PFSK-1 (cell line): ENCODE results near the gene EVL.

Experiments
- FOXP2 ChIP-seq: optimal IDR thresholded peaks from 2 replicates; pipeline ENCODE3; 2011; ENCODE audit warnings: borderline replicate concordance, control low read depth, inconsistent platforms; ENCODE audit not compliant: insufficient read depth; ENCODE audit errors: extremely low read length, extremely low read depth
- TF ChIP-seq, protein P1 (sequence below), 2 experiments: IDR thresholded peaks; 2 replicates each; pipeline versions ENCODE4 v1.6.1 to v1.8.0; 2011 to 2012; ENCODE audit warnings: low read depth in 2 of 2, low read length in 2 of 2, control low read depth in 1 of 2, inconsistent platforms in 1 of 2, mild to moderate bottlenecking in 1 of 2, moderate library complexity in 1 of 2; ENCODE audit not compliant: insufficient read depth in 1 of 2

GRCh38 chr14:100121643-100122480 is 56.6 kb downstream of the EVL start:
- TF ChIP-seq, protein P1, sequence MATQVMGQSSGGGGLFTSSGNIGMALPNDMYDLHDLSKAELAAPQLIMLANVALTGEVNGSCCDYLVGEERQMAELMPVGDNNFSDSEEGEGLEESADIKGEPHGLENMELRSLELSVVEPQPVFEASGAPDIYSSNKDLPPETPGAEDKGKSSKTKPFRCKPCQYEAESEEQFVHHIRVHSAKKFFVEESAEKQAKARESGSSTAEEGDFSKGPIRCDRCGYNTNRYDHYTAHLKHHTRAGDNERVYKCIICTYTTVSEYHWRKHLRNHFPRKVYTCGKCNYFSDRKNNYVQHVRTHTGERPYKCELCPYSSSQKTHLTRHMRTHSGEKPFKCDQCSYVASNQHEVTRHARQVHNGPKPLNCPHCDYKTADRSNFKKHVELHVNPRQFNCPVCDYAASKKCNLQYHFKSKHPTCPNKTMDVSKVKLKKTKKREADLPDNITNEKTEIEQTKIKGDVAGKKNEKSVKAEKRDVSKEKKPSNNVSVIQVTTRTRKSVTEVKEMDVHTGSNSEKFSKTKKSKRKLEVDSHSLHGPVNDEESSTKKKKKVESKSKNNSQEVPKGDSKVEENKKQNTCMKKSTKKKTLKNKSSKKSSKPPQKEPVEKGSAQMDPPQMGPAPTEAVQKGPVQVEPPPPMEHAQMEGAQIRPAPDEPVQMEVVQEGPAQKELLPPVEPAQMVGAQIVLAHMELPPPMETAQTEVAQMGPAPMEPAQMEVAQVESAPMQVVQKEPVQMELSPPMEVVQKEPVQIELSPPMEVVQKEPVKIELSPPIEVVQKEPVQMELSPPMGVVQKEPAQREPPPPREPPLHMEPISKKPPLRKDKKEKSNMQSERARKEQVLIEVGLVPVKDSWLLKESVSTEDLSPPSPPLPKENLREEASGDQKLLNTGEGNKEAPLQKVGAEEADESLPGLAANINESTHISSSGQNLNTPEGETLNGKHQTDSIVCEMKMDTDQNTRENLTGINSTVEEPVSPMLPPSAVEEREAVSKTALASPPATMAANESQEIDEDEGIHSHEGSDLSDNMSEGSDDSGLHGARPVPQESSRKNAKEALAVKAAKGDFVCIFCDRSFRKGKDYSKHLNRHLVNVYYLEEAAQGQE (IDR thresholded peaks at IDR 0.05; ENCODE audit: insufficient read depth in 1 of 2, low read depth in 2 of 2, low read length in 2 of 2): no peak
- no peak for TF ChIP-seq FOXP2
